Breast epithelium (tissue), 3 donors: ENCODE data around the gene ELL.

Source experiments
- CTCF ChIP-seq, 3 donors: fragments of 450-650 bp; IDR thresholded peaks; one replicate each; pipeline ENCODE4 v1.5.1; 2016 to 2017; ENCODE audit warnings: antibody characterized with exemption in 3 of 3, mild to moderate bottlenecking in 3 of 3, moderate library complexity in 3 of 3
- POLR2A ChIP-seq: fragments of 450-650 bp; IDR thresholded peaks from one replicate; pipeline ENCODE4 v1.6.1; 2016; ENCODE audit warnings: antibody characterized with exemption, mild to moderate bottlenecking, moderate library complexity
- POLR2AphosphoS5 ChIP-seq, 3 donors: sonication (generic); formaldehyde crosslinking; IDR thresholded peaks; one replicate each; pipeline ENCODE4 v1.6.1; 2017; ENCODE audit warnings: antibody characterized with exemption in 3 of 3

DNA sequence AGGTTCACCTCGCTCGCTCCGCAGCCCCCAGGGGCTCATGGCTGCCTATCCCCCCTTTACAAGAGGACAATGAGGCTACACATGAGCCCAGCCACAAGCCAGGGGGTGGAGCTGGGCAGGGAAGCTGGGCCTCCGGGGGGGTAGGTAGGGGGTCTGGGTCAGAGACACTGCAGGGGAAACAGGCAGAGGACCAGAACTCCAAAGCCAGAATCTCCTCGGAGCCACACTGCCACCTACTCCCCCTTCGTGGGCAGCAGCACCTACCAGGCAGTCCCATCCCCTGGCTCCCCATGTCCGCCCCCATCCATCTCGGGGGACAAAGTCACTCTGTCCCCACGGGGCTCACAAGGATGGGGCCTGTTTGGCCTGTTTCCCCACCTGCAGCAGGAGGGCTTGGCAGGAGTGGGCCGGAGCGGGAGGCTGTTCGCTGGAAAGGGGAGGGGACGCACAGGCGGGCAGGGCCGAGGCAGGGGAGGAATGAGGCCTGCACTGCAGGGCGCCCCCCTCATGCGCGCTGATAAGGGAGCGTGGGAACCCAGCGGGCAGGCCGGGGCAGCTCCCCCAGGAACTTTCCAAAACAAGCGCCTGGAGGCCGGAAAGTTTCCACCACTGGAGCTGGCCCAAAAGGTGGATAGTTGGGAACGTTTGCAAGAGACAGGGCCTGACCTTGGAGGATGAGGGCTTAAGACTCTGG, 83.4 kb downstream of the ELL start:
- TF ChIP-seq CTCF (IDR thresholded peaks at IDR 0.05) (no peak), POLR2AphosphoS5 (IDR thresholded peaks at IDR 0.05) (peak in 2 of 3 donors; percentile 32 to 55), POLR2A (no peak)
